Activated T-helper 1 cell treated with anti-CD3 and anti-CD28 coated beads, Interleukin-2, amount 50 U/mL, for 16 hours (primary cell): Measurements from ENCODE around the gene ENPP3.
"Not testable (repeated sequence)": the region's sequence is repeated elsewhere in the genome, so short reads cannot be mapped to it uniquely, and the experiment has no call there.

Source experiments
- DNase-seq, 2 donors: peaks; one replicate each; pipeline ENCODE4 v3.0.0-alpha.2; 2020; ENCODE audit warnings: low read depth in 1 of 2, low spot score in 1 of 2

ENPP3 gene

DNA sequence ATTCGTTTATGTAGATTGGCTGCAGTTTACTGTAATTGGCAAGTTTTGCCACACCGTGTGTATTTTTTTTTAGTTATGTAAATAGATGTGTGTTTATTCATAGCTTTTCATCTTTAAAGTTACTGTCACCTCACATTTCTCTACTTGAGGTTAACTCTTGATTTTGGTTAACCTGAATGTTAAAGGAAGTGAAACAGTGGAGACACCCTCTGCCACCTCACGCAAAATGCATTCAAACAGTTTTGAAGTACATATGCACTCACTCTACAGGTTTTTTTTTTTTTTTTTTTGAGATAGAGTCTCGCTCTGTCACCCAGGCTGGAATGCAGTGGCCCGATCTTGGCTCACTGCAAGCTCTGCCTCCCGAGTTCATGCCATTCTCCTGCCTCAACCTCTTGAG, 46.4 kb downstream of the ENPP3 start:
- no peak for DNase-seq

DNA sequence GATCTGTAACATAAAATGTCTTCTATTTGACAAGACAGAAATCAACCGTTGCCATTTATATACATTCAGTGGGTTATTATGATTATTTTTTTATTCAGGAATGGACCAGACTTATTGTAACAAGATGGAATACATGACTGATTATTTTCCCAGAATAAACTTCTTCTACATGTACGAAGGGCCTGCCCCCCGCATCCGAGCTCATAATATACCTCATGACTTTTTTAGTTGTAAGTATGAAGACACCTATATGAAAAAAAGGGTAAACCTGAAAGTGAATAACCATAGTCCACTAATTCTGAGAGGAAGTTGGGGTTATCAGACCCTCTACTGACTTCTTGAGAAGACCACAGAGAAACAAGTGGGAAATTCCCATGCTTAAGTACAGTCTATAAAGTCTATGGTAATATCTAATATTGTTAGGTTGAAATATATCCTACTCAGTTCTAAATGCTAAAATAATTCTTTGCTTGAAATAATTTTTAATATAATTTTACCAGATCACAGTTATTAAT, 48.2 kb downstream of the ENPP3 start:
- DNase-seq, result no peak

DNA sequence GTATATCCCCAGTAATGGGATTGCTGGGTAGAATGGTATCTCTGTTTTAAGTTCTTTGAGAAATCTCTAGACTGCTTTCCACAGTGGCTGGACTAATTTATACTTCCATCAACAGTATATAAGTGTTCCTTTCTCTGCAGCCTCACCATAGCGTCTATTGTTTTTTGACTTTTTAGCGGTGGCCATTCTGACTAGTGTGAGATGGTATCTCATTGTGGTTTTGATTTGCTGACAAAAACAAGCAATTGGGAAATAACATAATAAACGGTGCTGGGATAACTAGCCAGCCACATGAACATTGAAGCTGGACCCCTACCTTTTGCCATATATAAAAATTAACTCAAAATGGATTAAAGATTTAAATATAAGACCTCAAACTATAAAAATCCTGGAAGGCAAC, 49.9 kb downstream of the ENPP3 start:
- DNase-seq, result no peak

DNA sequence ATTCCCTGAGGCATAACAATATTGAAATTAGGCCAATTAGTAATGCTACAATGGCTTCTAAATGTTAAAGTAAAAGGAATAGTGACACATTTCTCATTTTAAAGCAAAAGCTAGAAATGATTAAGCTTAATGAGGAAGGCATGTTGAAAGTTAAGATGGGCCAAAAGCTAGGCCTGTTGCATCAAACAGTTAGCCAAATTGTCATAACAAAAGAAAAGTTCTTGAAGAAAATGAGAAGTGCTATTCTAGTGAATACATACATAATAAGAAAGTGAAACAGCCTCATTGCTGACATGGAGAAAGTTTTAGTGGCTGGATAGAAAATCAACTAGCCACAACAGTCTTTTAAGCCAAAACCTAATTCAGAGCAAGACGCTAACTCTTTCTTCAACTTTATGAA, 51.2 kb downstream of the ENPP3 start:
- no peak for DNase-seq

DNA sequence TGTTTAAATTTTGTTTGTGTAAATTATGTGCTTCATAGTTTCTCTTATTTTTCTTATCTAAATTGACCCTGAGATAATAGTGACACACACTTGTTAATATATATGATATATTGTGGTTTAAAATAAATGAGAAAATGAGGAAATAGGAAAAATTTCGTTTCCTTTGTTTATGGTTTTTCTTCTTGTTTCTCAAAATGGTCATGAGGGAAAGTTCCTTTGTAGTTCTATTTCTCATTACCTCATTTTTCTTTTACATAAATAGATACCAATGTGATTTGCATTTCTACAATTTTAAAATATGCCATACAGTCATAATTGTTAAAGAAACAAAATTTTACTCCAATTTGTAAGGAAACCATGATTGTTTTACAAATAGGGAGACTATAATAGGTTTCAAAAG, 54.9 kb downstream of the ENPP3 start:
- DNase-seq, result no peak

DNA sequence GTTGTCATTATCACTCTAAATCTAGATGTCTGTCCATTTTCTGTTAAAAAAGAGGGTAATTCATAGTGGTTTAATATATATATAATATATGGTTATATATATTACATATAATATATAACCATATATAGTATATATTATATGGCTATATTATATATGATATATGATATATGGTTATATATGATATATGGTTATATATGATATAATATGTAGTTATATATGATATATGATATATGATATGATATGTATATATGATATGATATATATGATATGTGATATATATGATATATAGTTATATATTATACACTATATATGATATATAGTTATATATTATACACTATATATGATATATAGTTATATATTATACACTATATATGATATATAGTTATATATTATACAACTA, 55.5 kb downstream of the ENPP3 start:
- no peak for DNase-seq

DNA sequence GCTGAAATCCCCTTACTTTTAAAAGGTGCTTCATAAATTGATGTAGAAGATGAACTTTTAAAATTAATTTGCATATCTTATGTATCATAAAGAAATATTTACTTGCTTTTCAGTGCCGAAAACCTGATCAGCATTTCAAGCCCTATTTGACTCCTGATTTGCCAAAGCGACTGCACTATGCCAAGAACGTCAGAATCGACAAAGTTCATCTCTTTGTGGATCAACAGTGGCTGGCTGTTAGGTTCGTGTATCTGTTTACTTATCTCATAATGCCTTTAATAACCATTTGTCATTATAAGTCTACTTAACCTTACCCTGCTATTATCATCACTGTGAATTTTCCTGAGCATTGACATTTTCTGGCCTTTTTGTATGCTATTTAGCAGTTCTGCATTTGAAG, 56.3 kb downstream of the ENPP3 start:
- DNase-seq, result no peak

DNA sequence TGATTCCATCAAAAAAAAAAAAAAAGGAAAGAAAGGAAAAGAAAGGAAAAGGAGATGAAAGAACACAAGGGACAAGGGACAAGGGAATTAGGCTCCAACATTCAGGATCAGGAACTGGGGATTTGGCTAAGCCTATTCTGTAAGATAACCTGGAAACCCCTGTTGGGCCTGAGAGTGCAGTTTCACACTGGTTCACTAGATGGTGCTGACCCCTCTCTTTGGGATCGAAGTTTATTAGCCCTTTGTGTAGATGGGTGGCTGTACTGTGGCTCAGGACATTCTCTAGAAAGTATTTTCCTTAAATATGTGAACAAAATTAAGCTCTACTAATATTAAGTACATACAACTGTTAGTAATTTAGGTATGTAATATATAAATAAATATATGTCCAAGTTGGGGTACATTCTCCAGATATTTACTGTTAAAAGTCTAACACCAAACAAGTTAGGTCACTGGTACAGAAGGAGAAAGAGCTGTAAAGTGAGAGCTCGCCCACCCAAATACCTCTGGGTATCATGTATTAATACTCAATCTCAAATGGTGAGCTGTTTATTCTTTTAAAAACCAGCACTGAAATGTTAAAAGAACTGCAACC, 57.8 kb downstream of the ENPP3 start:
- DNase-seq, result no peak

DNA sequence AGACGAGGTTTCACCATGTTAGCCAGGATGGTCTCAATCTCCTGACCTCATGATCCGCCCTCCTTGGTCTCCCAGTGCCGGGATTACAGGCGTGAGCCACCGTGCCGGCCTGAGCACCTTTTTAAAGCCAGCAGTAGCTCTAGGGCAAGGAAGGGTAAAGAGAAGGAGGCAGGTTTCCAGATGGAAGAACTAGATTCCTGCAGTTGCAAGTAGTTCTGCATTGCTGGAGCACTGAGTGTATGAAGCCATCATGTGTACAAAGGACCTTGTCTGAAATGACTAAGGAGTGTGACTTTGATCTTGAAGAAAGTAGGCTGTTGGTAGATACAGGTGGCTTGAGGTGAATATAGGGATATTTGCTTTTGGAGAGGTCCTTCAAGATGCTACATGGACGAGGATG, 59.9 kb downstream of the ENPP3 start:
- DNase-seq, result no peak

DNA sequence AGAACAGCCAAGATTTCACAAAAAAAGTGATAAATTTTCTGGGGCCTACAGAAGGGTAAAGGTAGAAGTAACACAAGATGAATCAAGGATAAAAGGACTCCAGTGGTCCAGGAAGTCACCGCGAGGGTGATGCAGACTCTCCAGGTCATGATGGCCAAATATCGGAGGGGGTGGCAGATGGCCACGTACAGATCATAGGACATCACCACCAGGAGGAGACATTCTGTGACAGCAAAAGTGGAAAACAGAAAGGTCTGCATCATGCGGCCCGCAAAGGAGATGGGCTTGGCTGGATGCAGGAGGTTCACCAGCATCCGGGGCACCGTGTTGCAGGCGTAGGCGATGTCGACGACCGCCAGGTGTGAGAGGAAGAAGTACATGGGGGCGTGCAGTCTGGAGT, 63.7 kb downstream of the ENPP3 start:
- not testable (repeated sequence) for DNase-seq

DNA sequence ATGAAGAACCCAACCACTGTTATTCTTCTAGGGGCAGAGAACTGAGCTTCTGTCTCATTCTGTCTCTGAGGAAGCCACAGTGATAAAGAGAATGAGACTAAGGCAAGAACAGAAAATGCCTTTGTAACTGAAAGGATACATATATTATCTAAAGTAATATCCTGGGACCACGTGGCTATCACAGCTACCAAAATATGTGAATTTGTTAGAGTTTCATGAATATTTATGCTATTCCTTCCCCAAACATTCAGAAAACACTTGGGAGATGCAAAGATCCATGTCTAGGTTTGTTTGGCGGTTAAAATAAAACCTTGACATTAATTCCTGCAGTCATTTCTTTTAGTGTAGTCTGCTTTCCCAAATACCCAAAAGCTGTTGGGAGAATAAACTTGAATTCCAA, 66.8 kb downstream of the ENPP3 start:
- not testable (repeated sequence) for DNase-seq

DNA sequence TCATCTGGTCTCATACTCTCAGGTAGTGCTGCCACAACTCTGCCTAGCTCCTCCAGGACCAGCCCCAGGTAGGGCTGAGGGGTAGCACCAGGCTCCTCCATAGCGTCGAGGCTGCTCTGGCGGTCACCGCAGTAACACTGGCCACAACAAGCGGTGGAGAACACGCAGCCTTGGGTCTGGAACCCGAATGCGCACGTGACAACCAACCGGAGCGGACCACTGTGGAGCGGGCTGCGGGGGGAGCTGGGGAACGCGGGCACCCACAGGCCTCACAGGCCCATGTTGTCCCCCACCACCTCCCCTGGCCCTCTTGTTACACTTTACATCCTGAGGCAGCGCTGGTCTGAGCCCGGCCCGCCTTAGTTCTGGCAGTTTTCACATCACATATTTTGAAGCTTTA, 73.8 kb downstream of the ENPP3 start, which contains the start of gene CTAGE9:
CTAGE9 (minus strand) TSS at position 101 of the 400 bp plus-strand sequence; CDS start at position 101, 0 bp downstream.
- not testable (repeated sequence) for DNase-seq

DNA sequence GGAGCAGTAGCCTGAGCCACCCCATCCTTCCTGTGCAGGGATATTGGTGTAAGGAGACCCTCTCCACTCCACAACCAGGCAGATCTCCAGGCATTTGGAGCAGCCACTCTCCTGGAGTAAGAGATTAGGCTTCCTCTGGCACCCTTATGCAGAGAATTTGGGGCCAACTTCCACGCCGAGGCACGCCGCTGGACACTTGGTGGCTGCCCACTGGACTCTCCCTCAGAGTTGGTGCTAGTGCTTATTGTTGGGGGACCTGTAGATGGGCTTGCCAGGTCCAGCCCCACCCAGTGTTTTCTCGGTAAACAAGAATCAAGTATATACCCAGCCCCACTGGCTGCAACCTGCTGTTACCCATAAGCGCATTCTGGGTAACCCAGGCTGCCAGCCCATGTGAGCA, 78.5 kb downstream of the ENPP3 start:
- not testable (repeated sequence) for DNase-seq

DNA sequence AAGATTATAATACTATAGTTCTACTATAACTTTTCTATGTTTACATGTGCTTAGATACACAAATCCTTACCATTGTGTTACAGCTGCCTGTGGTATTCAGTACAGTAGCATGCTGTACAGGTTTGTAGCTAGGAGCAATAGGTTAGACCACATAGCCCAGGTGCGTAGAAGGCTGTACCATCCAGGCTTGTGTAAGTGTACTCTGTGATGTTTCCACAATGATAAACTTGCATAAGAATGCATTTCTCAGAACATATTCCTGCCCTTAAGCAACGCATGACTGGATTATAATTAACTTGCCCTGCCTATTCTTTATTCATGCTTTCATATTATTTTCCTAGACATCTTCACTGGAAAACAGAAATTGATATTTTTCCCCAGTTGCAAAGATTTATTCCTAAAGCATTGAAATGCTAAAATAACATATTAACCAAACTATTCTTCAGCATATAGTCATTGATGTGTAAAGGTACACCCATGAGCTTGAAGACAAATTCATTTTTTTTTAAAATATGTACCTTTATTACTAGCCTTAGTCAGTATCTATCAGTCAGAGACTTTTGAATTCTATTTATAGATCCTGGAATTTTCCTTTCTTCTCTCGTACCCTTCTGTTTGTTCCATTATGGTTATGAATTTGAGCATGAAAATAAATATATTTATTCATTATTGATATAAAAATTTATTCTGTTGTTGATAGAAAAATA, 80.9 kb downstream of the ENPP3 start:
- no peak for DNase-seq

DNA sequence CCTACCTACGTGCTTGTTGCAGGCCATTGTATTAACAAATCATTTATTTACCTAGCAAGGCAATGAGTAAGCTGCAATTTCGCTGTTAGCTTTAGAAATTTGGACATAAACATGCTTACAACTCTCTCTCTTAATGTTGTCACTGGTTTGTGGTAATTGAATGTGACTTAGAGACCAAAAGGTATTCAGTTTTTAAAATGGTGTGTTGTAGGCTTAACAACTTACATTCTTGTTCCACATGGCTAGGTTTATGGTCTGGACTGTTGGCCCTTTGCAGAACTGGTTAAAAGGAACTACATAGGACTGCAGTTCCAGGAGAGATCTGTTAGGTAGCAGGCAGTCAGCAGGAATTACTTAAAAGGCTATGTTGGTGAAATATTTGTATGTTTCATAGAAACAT, 84.1 kb downstream of the ENPP3 start:
- DNase-seq, result no peak

DNA sequence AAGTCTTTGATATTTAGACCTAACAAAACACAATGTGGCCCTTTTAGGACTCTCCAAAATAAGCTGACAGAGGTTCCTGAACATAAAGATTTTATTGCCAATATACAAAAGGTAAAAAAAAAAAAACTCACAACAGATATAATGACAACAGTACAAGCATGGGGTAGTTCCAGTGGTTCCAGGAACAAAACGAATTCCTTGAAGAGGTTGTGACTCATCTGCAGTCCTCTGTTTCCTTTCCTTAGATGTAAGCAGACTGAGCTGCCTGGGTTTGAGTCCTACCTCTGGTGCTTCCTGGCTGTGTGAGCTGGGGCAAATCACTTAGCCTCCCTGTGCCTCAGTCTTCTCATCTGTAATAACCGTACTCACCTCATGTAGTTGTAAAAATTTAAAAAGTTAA, 87.0 kb downstream of the ENPP3 start:
- no peak for DNase-seq

DNA sequence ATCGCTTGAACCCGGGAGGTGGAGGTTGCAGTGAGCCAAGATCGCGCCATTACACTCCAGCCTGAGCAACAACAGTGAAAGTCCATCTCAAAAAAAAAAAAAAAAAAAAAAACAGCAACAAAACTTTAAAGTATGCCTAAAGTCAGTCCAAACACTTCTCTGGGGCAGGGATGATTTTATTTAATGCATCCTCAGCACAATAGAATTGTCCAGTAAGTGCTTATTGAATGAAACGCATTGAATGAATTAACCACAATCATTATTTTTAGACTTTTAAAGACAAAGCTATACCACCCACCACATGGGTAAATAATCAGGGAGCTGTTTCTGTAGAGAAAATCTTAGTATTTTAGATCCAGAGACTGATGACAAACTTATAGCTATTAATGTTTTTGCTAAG, 90.4 kb downstream of the ENPP3 start:
- no peak for DNase-seq

DNA sequence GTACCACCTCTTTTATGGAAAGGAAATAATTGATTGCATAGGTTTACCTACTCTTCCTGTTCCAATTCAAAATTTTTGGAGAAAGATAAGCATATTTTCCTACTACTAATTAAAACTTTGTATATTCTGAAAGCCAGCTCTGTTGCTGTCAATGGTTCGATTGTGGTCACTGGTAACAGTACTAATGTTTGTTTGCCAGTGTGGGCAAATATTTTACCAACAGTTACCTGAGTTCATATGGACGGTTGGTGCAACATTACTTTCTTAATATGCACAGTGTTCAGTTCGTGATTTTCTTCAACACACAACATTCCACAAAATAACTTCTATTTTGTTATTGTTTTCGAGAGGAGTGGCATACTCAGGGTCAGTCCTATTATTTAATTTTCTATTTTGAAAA, 90.8 kb downstream of the ENPP3 start:
- DNase-seq, result no peak

DNA sequence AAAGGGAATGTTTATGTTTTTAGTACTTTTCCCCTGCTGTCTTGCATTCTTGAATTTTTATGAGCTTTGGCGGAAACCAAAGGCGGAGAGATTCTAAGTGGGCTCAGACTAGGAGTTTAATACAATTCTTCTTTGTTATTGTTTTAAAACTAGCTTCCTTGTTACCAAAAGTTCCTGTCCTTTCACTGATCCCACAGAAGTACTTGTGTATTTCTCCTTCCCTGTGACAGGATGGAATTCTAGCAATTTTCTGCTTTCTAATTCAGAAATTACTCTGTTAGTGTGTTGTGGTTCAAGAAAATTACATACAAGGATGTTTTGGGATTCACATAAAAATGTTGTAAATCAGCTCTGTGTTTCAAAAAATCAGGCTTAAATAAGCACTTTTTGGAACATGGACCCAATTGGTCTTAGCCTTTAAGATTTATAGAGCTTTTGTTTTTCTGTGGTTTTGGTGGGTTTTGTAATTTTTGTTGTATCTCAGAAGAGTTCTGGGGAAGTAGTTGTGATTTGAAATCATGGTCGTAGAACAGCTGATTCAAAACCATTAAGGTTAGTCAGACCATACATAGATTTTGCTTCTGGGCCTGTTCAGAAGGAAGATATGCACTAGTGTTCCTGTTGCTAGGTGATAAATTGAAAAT, 91.3 kb downstream of the ENPP3 start:
- no peak for DNase-seq

DNA sequence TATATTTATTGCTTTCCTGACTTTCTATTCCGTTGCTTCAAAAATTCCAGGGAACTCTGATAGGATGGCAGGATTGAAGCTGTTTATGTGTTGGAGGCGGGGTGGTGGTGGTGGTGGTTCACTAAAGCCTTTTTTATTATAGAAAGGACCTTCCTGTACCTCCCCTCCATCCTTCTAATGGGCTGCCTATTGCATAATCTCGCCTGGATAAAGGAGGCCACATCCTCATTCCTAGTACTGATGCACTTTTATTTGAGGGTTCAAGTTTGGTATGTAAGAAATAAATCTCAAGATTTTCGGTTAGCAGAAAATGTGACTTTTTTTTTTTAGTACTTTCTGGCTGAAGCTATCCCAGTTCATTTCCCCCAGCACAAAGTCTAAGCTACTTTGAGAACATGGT, 92.4 kb downstream of the ENPP3 start:
- no peak for DNase-seq

DNA sequence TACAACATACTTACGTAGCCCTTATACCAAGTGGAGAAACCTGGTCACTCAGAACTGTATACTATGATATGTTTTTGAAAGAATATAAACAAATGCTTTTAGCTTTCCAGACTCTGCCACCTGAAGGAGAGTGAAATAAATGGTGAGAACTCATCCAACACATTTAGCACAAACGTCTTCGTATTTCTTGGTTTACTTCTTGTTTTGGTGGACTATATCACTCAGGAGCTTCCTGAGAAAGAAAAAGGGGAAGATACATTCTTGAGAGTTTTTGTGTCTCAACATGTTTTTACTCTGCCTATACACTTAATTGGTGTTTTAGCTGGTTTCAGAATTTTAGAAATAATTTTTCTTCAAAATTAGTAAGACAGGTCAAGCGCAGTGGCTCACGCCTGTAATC, 93.2 kb downstream of the ENPP3 start:
- no peak for DNase-seq

DNA sequence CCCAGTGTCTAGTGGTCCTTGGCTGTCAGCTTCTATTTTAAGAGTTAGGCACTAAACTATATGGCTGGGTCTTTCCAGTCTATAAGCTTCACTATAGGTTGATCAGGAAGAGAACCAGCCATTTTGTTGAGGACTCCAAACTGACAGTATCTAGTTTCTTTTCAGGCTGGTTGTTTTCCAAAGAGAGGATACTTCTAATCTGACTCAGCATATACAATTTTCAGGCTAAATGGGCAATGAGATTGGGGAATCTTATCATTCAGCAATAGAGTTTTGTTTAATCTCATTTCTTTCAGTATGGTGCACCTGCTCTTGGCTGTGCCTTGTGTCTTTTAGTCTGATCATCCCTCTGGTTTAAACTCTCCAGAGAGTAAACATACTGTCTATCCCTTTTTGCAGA, 94.1 kb downstream of the ENPP3 start:
- no peak for DNase-seq
